H1 (cell line): ENCODE measurements around the gene KLHL3. TPM values are rescaled to one million over a fixed set of nuclear protein-coding genes. Genes with fewer than 3 reads are reported as not detected.

Experiments used
- CTCF ChIA-PET: fragments of 300-600 bp; sonication (Branson Sonifier 250); formaldehyde crosslinking; loops from one replicate; lab custom pipeline; 2021; ENCODE audit not compliant: partially characterized antibody; lab: Charles Lee
- POLR2A ChIA-PET: fragments of 300-600 bp; sonication (Branson Sonifier 250); formaldehyde crosslinking; loops from one replicate; lab custom pipeline; 2021; ENCODE audit warnings: inconsistent platforms; ENCODE audit not compliant: partially characterized antibody; lab: Charles Lee
- DNase-seq, 2 experiments: peaks; one replicate each; pipeline versions ENCODE4 v3.0.0 to v3.0.0-alpha.2; 2010 to 2022; ENCODE audit warnings: low spot score in 2 of 2, low read depth in 1 of 2, mixed read lengths in 1 of 2
- FAIRE-seq: peaks from 2 replicates; lab custom pipeline; 2011; peaks lifted over from hg19 to GRCh38; lab: Jason Lieb, UNC
- H2AFZ ChIP-seq: 2 replicates; pipeline ENCODE4 v1.8.1; 2012; ENCODE audit warnings: low read length, inconsistent platforms
- H2AK5ac ChIP-seq: 2 replicates; pipeline ENCODE4 v1.6.1; 2013; ENCODE audit warnings: low read depth, low read length
- H2BK120ac ChIP-seq: replicated peaks from 2 replicates; pipeline ENCODE3; 2013; ENCODE audit warnings: low read depth, low read length, inconsistent platforms
- H2BK12ac ChIP-seq: 2 replicates; pipeline ENCODE4 v1.6.1; 2013; ENCODE audit warnings: low read depth, low read length
- H2BK15ac ChIP-seq: 2 replicates; pipeline ENCODE4 v1.6.1; 2013; ENCODE audit warnings: low read length
- H2BK20ac ChIP-seq: 2 replicates; pipeline ENCODE4 v1.6.1; 2013; ENCODE audit warnings: low read length
- H2BK5ac ChIP-seq: 2 replicates; pipeline ENCODE4 v1.6.1; 2013; ENCODE audit warnings: low read depth, low read length
- H3K14ac ChIP-seq: 2 replicates; pipeline ENCODE4 v1.6.1; 2013; ENCODE audit warnings: inconsistent platforms; ENCODE audit not compliant: insufficient read length
- H3K18ac ChIP-seq: 2 replicates; pipeline ENCODE4 v1.6.1; 2013; ENCODE audit warnings: low read length; ENCODE audit errors: extremely low read depth
- H3K23ac ChIP-seq: 2 replicates; pipeline ENCODE4 v1.6.1; 2013; ENCODE audit warnings: inconsistent platforms; ENCODE audit not compliant: insufficient read length
- H3K23me2 ChIP-seq: 2 replicates; pipeline ENCODE4 v1.6.1; 2013; ENCODE audit warnings: low read depth, low read length
- H3K27ac ChIP-seq: 2 replicates; pipeline ENCODE4 v1.6.1; 2011; ENCODE audit warnings: low read depth, low read length, inconsistent platforms
- H3K27me3 ChIP-seq, 4 experiments: replicated peaks in 1 of 4; 1 replicate in 1 of 4; 2 replicates in 3 of 4; pipeline versions ENCODE4 v1.6.1 to v1.8.1; 2011 to 2013; ENCODE audit warnings: low read length in 3 of 4, mild to moderate bottlenecking in 3 of 4, inconsistent platforms in 2 of 4, mixed read lengths in 2 of 4, moderate library complexity in 1 of 4; ENCODE audit not compliant: control insufficient read depth in 3 of 4, insufficient read depth in 3 of 4; ENCODE audit errors: extremely low read depth in 1 of 4
- H3K36me3 ChIP-seq, 4 experiments: 2 replicates each; pipeline versions ENCODE4 v1.6.1 to v1.8.1; 2011 to 2013; ENCODE audit warnings: mild to moderate bottlenecking in 4 of 4, low read length in 3 of 4, moderate library complexity in 2 of 4, control low read depth in 1 of 4, inconsistent platforms in 1 of 4; ENCODE audit not compliant: insufficient read depth in 4 of 4, control insufficient read depth in 2 of 4
- H3K4ac ChIP-seq: replicated peaks from 2 replicates; pipeline ENCODE3; 2013; ENCODE audit warnings: low read length, low read depth, mixed read lengths, inconsistent platforms; ENCODE audit not compliant: insufficient read length
- H3K4me1 ChIP-seq, 4 experiments: replicated peaks in 1 of 4; 1 replicate in 1 of 4; 2 replicates in 3 of 4; pipeline versions ENCODE4 v1.6.1 to v1.8.1; 2011 to 2013; ENCODE audit warnings: low read length in 3 of 4, inconsistent platforms in 2 of 4, mixed read lengths in 1 of 4; ENCODE audit not compliant: insufficient read depth in 4 of 4, control insufficient read depth in 3 of 4
- H3K4me2 ChIP-seq, 2 experiments: 2 replicates each; pipeline versions ENCODE4 v1.6.1 to v1.8.1; 2011 to 2013; ENCODE audit warnings: low read depth in 2 of 2, low read length in 2 of 2, control low read depth in 1 of 2, inconsistent platforms in 1 of 2, mild to moderate bottlenecking in 1 of 2; ENCODE audit not compliant: insufficient read depth in 1 of 2
- H3K4me3 ChIP-seq, 4 experiments: fragments of 200-600, 300-600 bp in 1 of 4; sonication (generic), shearing (Covaris generic), sonication (Bioruptor Twin) in 1 of 4; 2 replicates each; pipeline versions ENCODE4 v1.5.1 to v1.8.1; 2011 to 2016; ENCODE audit warnings: low read length in 4 of 4, low read depth in 3 of 4, control low read depth in 2 of 4, inconsistent platforms in 2 of 4, mild to moderate bottlenecking in 2 of 4, mixed read lengths in 1 of 4, moderate library complexity in 1 of 4; ENCODE audit not compliant: insufficient read depth in 2 of 4; ENCODE audit errors: extremely low read depth in 1 of 4
- H3K56ac ChIP-seq: replicated peaks from 2 replicates; pipeline ENCODE3; 2013; ENCODE audit warnings: low read depth, mild to moderate bottlenecking, mixed read lengths, low read length, inconsistent platforms; ENCODE audit not compliant: insufficient read length
- H3K79me1 ChIP-seq: 2 replicates; pipeline ENCODE4 v1.6.1; 2013; ENCODE audit warnings: low read depth, low read length, control low read depth
- H3K79me2 ChIP-seq, 2 experiments: 2 replicates each; pipeline versions ENCODE4 v1.6.1 to v1.8.1; 2012 to 2013; ENCODE audit warnings: low read length in 2 of 2, mild to moderate bottlenecking in 2 of 2, inconsistent platforms in 1 of 2; ENCODE audit not compliant: insufficient read depth in 2 of 2, control insufficient read depth in 1 of 2
- H3K9ac ChIP-seq, 4 experiments: replicated peaks in 1 of 4; 1 replicate in 1 of 4; 2 replicates in 3 of 4; pipeline versions ENCODE4 v1.6.1 to v1.8.1; 2011 to 2013; ENCODE audit warnings: low read depth in 3 of 4, low read length in 3 of 4, control low read depth in 2 of 4, mild to moderate bottlenecking in 2 of 4, moderate library complexity in 2 of 4, inconsistent platforms in 1 of 4; ENCODE audit errors: extremely low read depth in 1 of 4
- H3K9me3 ChIP-seq, 2 experiments: 2 replicates each; pipeline versions ENCODE4 v1.6.1 to v1.8.1; 2012 to 2013; ENCODE audit warnings: mild to moderate bottlenecking in 2 of 2, moderate library complexity in 2 of 2, control low read depth in 1 of 2, inconsistent platforms in 1 of 2, low read depth in 1 of 2, low read length in 1 of 2, mixed read lengths in 1 of 2; ENCODE audit not compliant: insufficient read depth in 2 of 2
- H4K20me1 ChIP-seq, 2 experiments: replicated peaks in 1 of 2; 2 replicates each; pipeline versions ENCODE3 to v1.8.1; 2011 to 2013; ENCODE audit warnings: inconsistent platforms in 2 of 2, low read length in 2 of 2, mild to moderate bottlenecking in 1 of 2; ENCODE audit not compliant: insufficient read depth in 2 of 2, control insufficient read depth in 1 of 2
- H4K5ac ChIP-seq: 2 replicates; pipeline ENCODE4 v1.6.1; 2013; ENCODE audit warnings: low read length, low read depth, mixed read lengths, inconsistent platforms; ENCODE audit not compliant: insufficient read length
- H4K8ac ChIP-seq: 2 replicates; pipeline ENCODE4 v1.8.0; 2013; ENCODE audit warnings: mild to moderate bottlenecking, moderate library complexity, low read length, inconsistent platforms; ENCODE audit not compliant: insufficient read depth; ENCODE audit errors: extremely low read depth
- H4K91ac ChIP-seq: replicated peaks from 2 replicates; pipeline ENCODE3; 2013; ENCODE audit warnings: low read length, mixed read lengths, inconsistent platforms; ENCODE audit not compliant: insufficient read length
- ATF2 ChIP-seq: IDR thresholded peaks from 2 replicates; pipeline ENCODE4 v1.6.1; 2012; ENCODE audit warnings: low read length, inconsistent platforms
- ATF3 ChIP-seq: IDR thresholded peaks from 2 replicates; pipeline ENCODE4 v1.6.1; 2011; ENCODE audit warnings: low read depth, mild to moderate bottlenecking, low read length; ENCODE audit not compliant: insufficient read depth
- CHD1 ChIP-seq: IDR thresholded peaks from 2 replicates; pipeline ENCODE4 v1.6.1; 2012; ENCODE audit warnings: low read depth, low read length, improper control_type of control experiment
- CHD2 ChIP-seq: IDR thresholded peaks from 2 replicates; pipeline ENCODE4 v1.6.1; 2012; ENCODE audit warnings: low read length, improper control_type of control experiment
- CREB1 ChIP-seq: IDR thresholded peaks from 2 replicates; pipeline ENCODE4 v1.6.1; 2012; ENCODE audit warnings: inconsistent platforms
- PHF8 ChIP-seq: fragments of 200-600 bp; sonication (generic); conservative IDR thresholded peaks from 2 replicates; pipeline ENCODE4 v1.7.1; 2012; ENCODE audit warnings: low read depth, mild to moderate bottlenecking, inconsistent platforms, low read length, moderate library complexity
- POLR2A ChIP-seq, 2 experiments: IDR thresholded peaks; 1 replicate in 1 of 2; 2 replicates in 1 of 2; pipeline ENCODE4 v1.6.1; 2011; ENCODE audit warnings: low read depth in 2 of 2, low read length in 2 of 2, mild to moderate bottlenecking in 2 of 2; ENCODE audit errors: control extremely low read depth in 1 of 2
- POLR2AphosphoS5 ChIP-seq: IDR thresholded peaks from 2 replicates; pipeline ENCODE4 v1.6.1; 2011; ENCODE audit warnings: low read depth, low read length
- SIN3A ChIP-seq, 2 experiments: IDR thresholded peaks in 1 of 2; conservative IDR thresholded peaks in 1 of 2; 2 replicates each; pipeline ENCODE4 v1.6.1; 2011 to 2012; ENCODE audit warnings: low read length in 2 of 2, improper control_type of control experiment in 1 of 2, low read depth in 1 of 2, mild to moderate bottlenecking in 1 of 2
- SP4 ChIP-seq: IDR thresholded peaks from 2 replicates; pipeline ENCODE4 v1.6.1; 2012; ENCODE audit warnings: low read length, inconsistent platforms
- SRF ChIP-seq: IDR thresholded peaks from 2 replicates; pipeline ENCODE4 v1.6.1; 2011; ENCODE audit warnings: mild to moderate bottlenecking, low read depth, low read length, moderate library complexity
- ZNF274 ChIP-seq: IDR thresholded peaks from 2 replicates; pipeline ENCODE4 v1.7.0; 2012; ENCODE audit warnings: low read length, borderline replicate concordance; ENCODE audit errors: extremely low read depth
- WGBS, 2 experiments: shearing (Covaris generic) in 1 of 2; methylation state at CpG; one replicate each; pipeline versions ENCODE4 v1.1.6 to v1.1.7; 2013 to 2015; ENCODE audit warnings: low lambda C conversion rate in 2 of 2, mixed read lengths in 2 of 2, inconsistent platforms in 1 of 2, low coverage in 1 of 2, missing lambda C conversion rate in 1 of 2; ENCODE audit not compliant: insufficient replicate concordance in 2 of 2, insufficient coverage in 1 of 2, insufficient read length in 1 of 2; ENCODE audit errors: extremely low coverage in 1 of 2, missing lambda C conversion rate in 1 of 2; 5-methylcytosine and 5-hydroxymethylcytosine counted together
- polyA plus RNA-seq, 7 experiments: library from polyadenylated mRNA; depleted of rRNA in 3 of 7; stranded (reverse) in 5 of 7; unstranded in 2 of 7; fragments of >200 nt in 5 of 7; fragments of 200-250 nt in 2 of 7; gene quantifications; 1 replicate in 5 of 7; 2 replicates in 1 of 7; 4 replicates in 1 of 7; pipeline versions ENCODE4 v1.2.1 to v1.2.3, GENCODE V29; 2011 to 2013; ENCODE audit warnings: missing spikeins in 2 of 7, mixed read lengths in 2 of 7
- total RNA-seq: library from RNA; stranded (reverse); fragmentation: NEBNext Ultra II Directional; extraction: Animal tissue kit (Norgen Biotek cat#: 25700); gene quantifications from 2 replicates; pipeline ENCODE4 v1.2.1, GENCODE V29; 2021
- TF ChIP-seq, protein P1 (sequence below): IDR thresholded peaks from 2 replicates; pipeline ENCODE4 v1.6.1; 2012; ENCODE audit warnings: inconsistent platforms

The KLHL3 gene
- total and polyA plus RNA-seq, 2 of the 8 experiments (the other 6 are each of a cell fraction or from before 2014, with no cell fraction given), result 7.4 to 13.7 TPM

GRCh38 chr5:137708062-137708461 lies 27.8 kb downstream of the KLHL3 start:
- 91% methylated on average over 1 of the region's 1 CpG; no CpG with 5 or more reads in 1 of the 2 experiments for WGBS, 2 experiments
- CTCF ChIA-PET, result interaction anchor here (1.0 to 1.4 kb wide), 2 partner anchors 13 to 48 kb away, joined by 3 to 7 read pairs; no protein-coding TSS in a partner anchor
- Histone ChIP-seq H4K20me1 (peaks cover 0 to 3% of the 10 kb centered on the region in 2 experiments), H2BK20ac (no peak overlapping the region), H2BK5ac (no peak overlapping the region), H3K79me2 (no peaks in the 10 kb centered on the region), H2BK15ac (no peak overlapping the region), H3K36me3 (peaks cover 0 to 3% (median 0%) of the 10 kb centered on the region in 4 experiments; a peak in 2 of 8 replicates), H3K14ac (no peak overlapping the region), H3K79me1 (no peaks in the 10 kb centered on the region), H3K27ac (no peak overlapping the region), H3K4me1 (no peaks in the 10 kb centered on the region), H3K9me3 (peaks cover 0 to under 1% of the 10 kb centered on the region in 2 experiments; a peak in 2 of 4 replicates), H2BK12ac (no peak overlapping the region), H3K18ac (no peak overlapping the region), H3K4ac (no peak overlapping the region), H3K23me2 (no peaks in the 10 kb centered on the region), H3K4me2 (no peak overlapping the region), H2AK5ac (no peak overlapping the region), H3K27me3 (no peaks in the 10 kb centered on the region), H4K91ac (no peak overlapping the region), H3K56ac (no peak overlapping the region), H2AFZ (no peak overlapping the region), H4K5ac (no peak overlapping the region), H4K8ac (no peak overlapping the region), H3K23ac (no peak overlapping the region), H3K4me3 (no peak overlapping the region), H2BK120ac (no peak overlapping the region), H3K9ac (no peak overlapping the region)
- DNase-seq (no peak), FAIRE-seq (no peak)
- POLR2A ChIA-PET, result no interaction called here
- TF ChIP-seq, protein P1, sequence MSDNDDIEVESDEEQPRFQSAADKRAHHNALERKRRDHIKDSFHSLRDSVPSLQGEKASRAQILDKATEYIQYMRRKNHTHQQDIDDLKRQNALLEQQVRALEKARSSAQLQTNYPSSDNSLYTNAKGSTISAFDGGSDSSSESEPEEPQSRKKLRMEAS, result no peak
- TF ChIP-seq SIN3A (conservative IDR thresholded peaks at IDR 0.05 in 1 of 2, IDR thresholded peaks at IDR 0.05 in 1 of 2; ENCODE audit: low read depth in 1 of 2, low read length in 2 of 2) (no peak), CHD2 (no peak), SRF (no peak), POLR2AphosphoS5 (no peak), ZNF274 (no peak), CREB1 (no peak), PHF8 (no peak), ATF3 (no peak), SP4 (no peak), CHD1 (no peak), ATF2 (no peak), POLR2A (IDR thresholded peaks at IDR 0.05; ENCODE audit: control extremely low read depth in 1 of 2, low read depth in 2 of 2, low read length in 2 of 2) (no peak)
